A673 (cell line): ENCODE results near the gene RAC2. TPM values are rescaled to one million over a fixed set of nuclear protein-coding genes. Genes with fewer than 3 reads are reported as not detected.

Experiments
- BruUV-seq: library from RNA; stranded (reverse); fragments of 400-500 nt; replicated peaks from 2 replicates; lab custom pipeline; 2021; lab: Mats Ljungman, UMichigan
- CTCF ChIA-PET: fragments of 300-600 bp; sonication (Branson Sonifier 250); formaldehyde crosslinking; loops from one replicate; lab custom pipeline; 2022; ENCODE audit warnings: antibody characterized with exemption; lab: Charles Lee
- POLR2A ChIA-PET: fragments of 300-600 bp; sonication (Branson Sonifier 250); formaldehyde crosslinking; loops from one replicate; lab custom pipeline; 2022; ENCODE audit warnings: antibody characterized with exemption; ENCODE audit not compliant: low non-redundant PET; lab: Charles Lee
- DNase-seq: peaks from one replicate; pipeline ENCODE4 v3.0.0-alpha.2; 2015; ENCODE audit warnings: low spot score
- H3K27ac ChIP-seq: fragments of 200-600 bp; sonication (generic); 2 replicates; pipeline ENCODE4 v1.5.1; 2016; ENCODE audit warnings: mixed run types, low read depth, mild to moderate bottlenecking, mixed read lengths, antibody characterized with exemption, low read length; ENCODE audit not compliant: poor library complexity, severe bottlenecking
- H3K27me3 ChIP-seq: fragments of 200-600 bp; sonication (generic); replicated peaks from 2 replicates; pipeline ENCODE4 v1.6.1; 2017; ENCODE audit warnings: mixed run types, low read depth, mild to moderate bottlenecking, mixed read lengths, antibody characterized with exemption, low read length; ENCODE audit not compliant: insufficient read depth, poor library complexity
- H3K36me3 ChIP-seq: fragments of 200-600 bp; sonication (generic); 2 replicates; pipeline ENCODE4 v1.6.1; 2016; ENCODE audit warnings: mixed run types, mild to moderate bottlenecking, mixed read lengths, antibody characterized with exemption, low read length; ENCODE audit not compliant: insufficient read depth, poor library complexity, severe bottlenecking
- H3K4me1 ChIP-seq: fragments of 200-600 bp; sonication (generic); 2 replicates; pipeline ENCODE4 v1.6.1; 2017; ENCODE audit warnings: mixed run types, mild to moderate bottlenecking, mixed read lengths, antibody characterized with exemption, low read length; ENCODE audit not compliant: insufficient read depth, poor library complexity, severe bottlenecking
- H3K4me3 ChIP-seq: fragments of 200-600 bp; sonication (generic); 2 replicates; pipeline ENCODE4 v1.5.1; 2016; ENCODE audit warnings: low read depth, mixed run types, mild to moderate bottlenecking, mixed read lengths, low read length; ENCODE audit not compliant: poor library complexity, severe bottlenecking
- H3K9me3 ChIP-seq: fragments of 200-600 bp; sonication (generic); 2 replicates; pipeline ENCODE4 v1.6.1; 2016; ENCODE audit warnings: mixed run types, low read depth, mild to moderate bottlenecking, mixed read lengths, antibody characterized with exemption, low read length; ENCODE audit not compliant: poor library complexity, severe bottlenecking
- EZH2 ChIP-seq: fragments of 200-600 bp; sonication (generic); IDR thresholded peaks from 2 replicates; pipeline ENCODE4 v1.6.1; 2017; ENCODE audit warnings: borderline replicate concordance, low read depth, mild to moderate bottlenecking, mixed read lengths, antibody characterized with exemption, low read length; ENCODE audit not compliant: poor library complexity, severe bottlenecking
- intact Hi-C: fragments of 100-400 bp; cut with micrococcal nuclease; formaldehyde crosslinking; loops from one replicate; pipeline ENCODE4 v1.10.0; 2022; ENCODE audit not compliant: unreplicated experiment
- total RNA-seq: library from RNA; stranded (reverse); gene quantifications from 2 replicates; pipeline ENCODE4 v1.2.3, GENCODE V29; 2021
- TF ChIP-seq, protein P1 (sequence below): fragments of 300-800, 200-600 bp; sonication (generic); conservative IDR thresholded peaks from 2 replicates; pipeline ENCODE4 v1.5.1; 2017; ENCODE audit warnings: low read depth, mild to moderate bottlenecking, antibody characterized with exemption, low read length, moderate library complexity, mixed read lengths

Gene RAC2
- total RNA-seq, 1 experiment from 2014 or later = 4.0 TPM

DNA sequence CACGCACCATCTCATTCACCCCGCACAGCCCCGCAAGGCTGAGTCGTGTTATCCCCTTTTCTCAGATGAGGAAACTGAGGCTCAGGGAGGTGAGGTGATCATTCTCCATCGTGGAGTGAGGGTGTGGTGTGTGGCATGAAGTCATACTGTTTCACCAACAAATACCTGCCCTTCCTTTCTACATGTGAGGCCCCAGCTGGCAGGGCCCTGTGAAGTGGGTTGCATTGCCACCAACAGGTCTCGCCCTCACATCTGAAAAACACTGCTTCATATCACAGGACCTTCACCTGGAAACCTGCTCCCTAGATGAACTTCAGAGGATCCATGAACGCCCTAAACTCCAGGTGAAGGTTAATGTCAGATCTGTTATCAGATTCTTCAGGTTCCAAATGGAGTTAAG lies 36.1 kb downstream of the RAC2 start:
- Histone ChIP-seq H3K4me3 (no peak overlapping the region), H3K9me3 (no peaks in the 10 kb centered on the region), H3K36me3 (no peaks in the 10 kb centered on the region), H3K4me1 (no peaks in the 10 kb centered on the region), H3K27me3 (no peaks in the 10 kb centered on the region), H3K27ac (no peak overlapping the region)
- ChIA-PET CTCF (no interaction called here), POLR2A (no interaction called here)
- intact Hi-C loops = no loop called here
- DNase-seq = no peak
- no peak for TF ChIP-seq EZH2
- TF ChIP-seq, protein P1, sequence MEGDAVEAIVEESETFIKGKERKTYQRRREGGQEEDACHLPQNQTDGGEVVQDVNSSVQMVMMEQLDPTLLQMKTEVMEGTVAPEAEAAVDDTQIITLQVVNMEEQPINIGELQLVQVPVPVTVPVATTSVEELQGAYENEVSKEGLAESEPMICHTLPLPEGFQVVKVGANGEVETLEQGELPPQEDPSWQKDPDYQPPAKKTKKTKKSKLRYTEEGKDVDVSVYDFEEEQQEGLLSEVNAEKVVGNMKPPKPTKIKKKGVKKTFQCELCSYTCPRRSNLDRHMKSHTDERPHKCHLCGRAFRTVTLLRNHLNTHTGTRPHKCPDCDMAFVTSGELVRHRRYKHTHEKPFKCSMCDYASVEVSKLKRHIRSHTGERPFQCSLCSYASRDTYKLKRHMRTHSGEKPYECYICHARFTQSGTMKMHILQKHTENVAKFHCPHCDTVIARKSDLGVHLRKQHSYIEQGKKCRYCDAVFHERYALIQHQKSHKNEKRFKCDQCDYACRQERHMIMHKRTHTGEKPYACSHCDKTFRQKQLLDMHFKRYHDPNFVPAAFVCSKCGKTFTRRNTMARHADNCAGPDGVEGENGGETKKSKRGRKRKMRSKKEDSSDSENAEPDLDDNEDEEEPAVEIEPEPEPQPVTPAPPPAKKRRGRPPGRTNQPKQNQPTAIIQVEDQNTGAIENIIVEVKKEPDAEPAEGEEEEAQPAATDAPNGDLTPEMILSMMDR = no peak
- BruUV-seq = no TSS peak

DNA sequence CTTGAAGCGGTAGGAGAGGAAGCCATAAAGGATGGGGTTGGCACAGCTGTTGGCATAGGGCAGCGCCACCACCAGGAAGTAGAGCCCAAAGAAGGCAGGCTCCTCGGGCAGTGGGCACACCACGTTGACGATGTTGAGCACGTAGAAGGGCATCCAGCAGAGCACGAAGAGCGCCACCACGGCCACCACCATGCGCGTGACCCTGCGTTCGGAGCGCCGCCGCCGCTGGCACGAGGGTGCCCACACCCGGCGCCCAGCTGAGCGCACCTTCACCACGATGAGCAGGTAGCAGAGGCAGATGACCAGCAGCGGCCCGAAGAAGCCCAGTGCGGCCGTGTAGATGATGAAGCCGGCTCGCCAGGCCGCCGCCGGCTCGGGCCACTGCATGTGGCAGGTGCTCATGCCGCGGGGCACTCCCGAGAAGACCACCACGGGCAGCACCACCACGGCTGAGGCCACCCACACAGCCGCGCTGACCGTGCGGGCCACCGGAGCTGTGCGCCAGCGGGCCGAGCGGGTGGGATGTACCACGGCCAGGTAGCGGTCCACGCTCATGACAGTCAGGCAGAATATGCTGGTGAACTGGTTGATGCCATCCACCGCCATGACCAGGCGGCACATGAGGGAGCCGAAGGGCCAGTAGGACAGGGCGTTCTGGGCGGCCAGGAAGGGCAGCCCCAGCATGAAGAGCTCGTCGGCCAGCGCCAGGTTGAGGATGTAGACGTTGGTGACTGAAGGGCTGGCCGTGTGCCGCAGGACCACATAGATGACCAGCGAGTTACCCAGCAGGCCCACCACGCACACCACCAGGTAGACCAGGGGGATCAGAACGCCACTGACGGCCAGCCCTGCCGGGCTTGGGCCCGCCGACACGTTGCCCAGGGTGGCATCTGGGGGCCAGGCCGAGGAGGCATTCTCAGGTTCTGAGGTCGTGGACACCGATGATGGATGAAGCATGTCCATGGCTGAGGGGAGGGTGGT lies 36.9 kb downstream of the RAC2 start:
- DNase-seq = no peak
- Histone ChIP-seq H3K9me3 (no peaks in the 10 kb centered on the region), H3K4me1 (no peaks in the 10 kb centered on the region), H3K4me3 (no peak overlapping the region), H3K27me3 (no peaks in the 10 kb centered on the region), H3K27ac (no peak overlapping the region), H3K36me3 (no peaks in the 10 kb centered on the region)
- CTCF ChIA-PET = no interaction called here
- POLR2A ChIA-PET = no interaction called here
- BruUV-seq = no TSS peak
- no peak for TF ChIP-seq EZH2
- TF ChIP-seq, protein P1 = no peak
- intact Hi-C loops = no loop called here

DNA sequence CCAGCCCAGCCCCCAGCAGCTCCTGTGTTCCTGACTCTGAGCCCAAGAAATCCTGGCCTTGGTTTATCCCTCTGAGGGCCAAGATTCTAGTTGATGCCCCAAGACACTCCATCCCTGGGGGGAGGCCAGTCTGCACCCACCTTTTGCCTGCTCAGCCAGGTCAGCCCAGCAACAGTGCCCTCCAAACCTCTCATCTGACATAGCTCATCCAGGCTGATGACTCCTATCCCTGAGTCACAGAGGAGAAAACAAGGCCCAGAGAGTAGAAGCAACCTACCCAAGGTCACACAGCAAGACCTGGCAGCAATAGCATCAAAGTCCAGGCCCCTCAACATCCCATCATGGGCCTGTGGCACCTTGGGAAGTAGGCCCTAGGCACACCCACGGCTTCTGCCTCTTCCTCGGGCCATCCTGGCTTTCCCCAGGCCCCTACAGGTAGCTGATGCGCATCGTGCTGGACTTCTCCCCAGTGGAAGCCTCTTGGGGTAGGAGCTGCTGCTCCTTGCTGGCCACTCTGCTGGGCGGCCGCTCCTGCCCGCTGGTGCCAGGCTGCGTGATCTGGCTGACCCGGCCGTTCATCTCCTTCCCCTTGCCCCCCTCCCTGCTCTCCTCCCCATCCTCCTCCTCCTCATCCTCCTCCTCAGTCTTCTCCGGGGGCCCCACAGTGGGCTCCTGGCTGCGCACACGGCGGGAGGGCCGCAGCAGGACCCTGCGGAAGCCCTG lies 37.8 kb downstream of the RAC2 start:
- TF ChIP-seq, protein P1 = no peak
- TF ChIP-seq EZH2 = no peak
- Histone ChIP-seq H3K27ac (no peak overlapping the region), H3K4me3 (no peak overlapping the region), H3K27me3 (no peaks in the 10 kb centered on the region), H3K9me3 (no peaks in the 10 kb centered on the region), H3K4me1 (no peaks in the 10 kb centered on the region), H3K36me3 (no peaks in the 10 kb centered on the region)
- DNase-seq = no peak
- ChIA-PET CTCF (no interaction called here), POLR2A (no interaction called here)
- no TSS peak for BruUV-seq
- intact Hi-C loops = no loop called here
